ENCODE results near the gene SLC22A2.
"Not testable (repeated sequence)": the region's sequence is repeated elsewhere in the genome, so short reads cannot be mapped to it uniquely, and the experiment has no call there.

Gene SLC22A2

GRCh38 chr6:160258346-160259142 is at the start of gene SLC22A2:
Gene SLC22A2, minus strand, starts transcription at chr6:160258821. Its CDS starts 64 bp downstream, at chr6:160258757.
- no peak for DNase-seq (ENCODE audit: low read depth)

- no peak for DNase-seq (ENCODE audit: low read depth)
Measured at GRCh38 chr6:160305926-160306713, 47.5 kb upstream of the SLC22A2 start.

- no peak for DNase-seq (ENCODE audit: low read depth)
Measured at GRCh38 chr6:160303806-160304205, 45.2 kb upstream of the SLC22A2 start.

- DNase-seq (ENCODE audit: low read depth): not testable (repeated sequence)
Measured at GRCh38 chr6:160302431-160303082, 43.9 kb upstream of the SLC22A2 start.

GRCh38 chr6:160301339-160301738 is 42.7 kb upstream of the SLC22A2 start:
- DNase-seq (ENCODE audit: low read depth): no peak

GRCh38 chr6:160300076-160300695 is 41.6 kb upstream of the SLC22A2 start:
- DNase-seq (ENCODE audit: low read depth): no peak

- no peak for DNase-seq (ENCODE audit: low read depth)
Measured at GRCh38 chr6:160299559-160299958, 40.9 kb upstream of the SLC22A2 start.

- no peak for DNase-seq (ENCODE audit: low read depth)
Measured at GRCh38 chr6:160298121-160298520, 39.5 kb upstream of the SLC22A2 start.

GRCh38 chr6:160297310-160297709 is 38.7 kb upstream of the SLC22A2 start:
- DNase-seq (ENCODE audit: low read depth): no peak

- DNase-seq (ENCODE audit: low read depth): no peak
Measured at GRCh38 chr6:160293844-160294243, 35.2 kb upstream of the SLC22A2 start.

- no peak for DNase-seq (ENCODE audit: low read depth)
Measured at GRCh38 chr6:160285541-160286105, 27.0 kb upstream of the SLC22A2 start.

GRCh38 chr6:160284575-160284974 is 26.0 kb upstream of the SLC22A2 start:
- no peak for DNase-seq (ENCODE audit: low read depth)

- DNase-seq (ENCODE audit: low read depth): no peak
Measured at GRCh38 chr6:160282444-160282843, 23.8 kb upstream of the SLC22A2 start.

GRCh38 chr6:160279850-160280249 is 21.2 kb upstream of the SLC22A2 start:
- DNase-seq (ENCODE audit: low read depth): no peak

- DNase-seq (ENCODE audit: low read depth): no peak
Measured at GRCh38 chr6:160278786-160279310, 20.2 kb upstream of the SLC22A2 start.

- DNase-seq (ENCODE audit: low read depth): no peak
Measured at GRCh38 chr6:160278311-160278710, 19.7 kb upstream of the SLC22A2 start.

- DNase-seq (ENCODE audit: low read depth): no peak
Measured at GRCh38 chr6:160277546-160277945, 18.9 kb upstream of the SLC22A2 start.

- no peak for DNase-seq (ENCODE audit: low read depth)
Measured at GRCh38 chr6:160277144-160277543, 18.5 kb upstream of the SLC22A2 start.

GRCh38 chr6:160276126-160276525 is 17.5 kb upstream of the SLC22A2 start:
- DNase-seq (ENCODE audit: low read depth): no peak

GRCh38 chr6:160275511-160276003 is 16.9 kb upstream of the SLC22A2 start:
- no peak for DNase-seq (ENCODE audit: low read depth)

GRCh38 chr6:160274871-160275510 is 16.4 kb upstream of the SLC22A2 start:
- DNase-seq (ENCODE audit: low read depth): no peak
